Measurements from ENCODE around the gene MYMX.

MYMX gene

DNA sequence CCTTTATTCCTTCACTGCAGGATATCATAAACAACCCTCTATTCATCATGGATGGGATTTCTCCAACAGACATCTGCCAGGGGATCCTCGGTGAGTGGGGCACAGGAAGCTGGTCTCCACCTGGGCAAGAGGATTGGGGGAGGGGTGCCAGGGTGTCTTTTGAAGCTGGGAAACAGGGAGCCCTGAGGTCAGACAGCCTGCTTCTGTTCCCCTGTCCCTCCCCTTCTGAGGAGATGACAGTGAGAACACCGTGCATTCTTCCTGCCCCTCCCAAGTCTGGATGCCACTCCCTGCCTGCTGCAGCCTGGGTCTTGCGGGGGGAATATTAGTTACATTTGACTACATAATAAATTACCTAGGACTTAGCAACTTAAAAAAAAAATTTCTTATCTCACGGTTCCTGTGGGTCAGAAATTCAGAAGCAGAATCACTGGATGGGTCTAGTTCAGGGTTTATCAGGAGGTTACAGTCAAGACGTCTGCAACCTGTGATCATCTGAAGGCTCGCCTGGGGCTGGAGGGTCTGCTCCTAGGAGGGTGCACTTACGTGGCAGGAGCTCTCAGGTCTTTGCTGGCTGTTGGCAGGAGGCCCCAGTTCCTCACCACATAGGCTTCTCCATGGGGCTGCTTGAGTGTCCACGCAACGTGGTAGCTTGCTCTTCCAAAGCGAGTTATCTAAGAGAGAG is 46.7 kb upstream of the MYMX start (continued):
- no peak for TF ChIP-seq ZEB2 (tag by site-specific recombination; IDR thresholded peaks at IDR 0.05)
- TF ChIP-seq, protein P1, sequence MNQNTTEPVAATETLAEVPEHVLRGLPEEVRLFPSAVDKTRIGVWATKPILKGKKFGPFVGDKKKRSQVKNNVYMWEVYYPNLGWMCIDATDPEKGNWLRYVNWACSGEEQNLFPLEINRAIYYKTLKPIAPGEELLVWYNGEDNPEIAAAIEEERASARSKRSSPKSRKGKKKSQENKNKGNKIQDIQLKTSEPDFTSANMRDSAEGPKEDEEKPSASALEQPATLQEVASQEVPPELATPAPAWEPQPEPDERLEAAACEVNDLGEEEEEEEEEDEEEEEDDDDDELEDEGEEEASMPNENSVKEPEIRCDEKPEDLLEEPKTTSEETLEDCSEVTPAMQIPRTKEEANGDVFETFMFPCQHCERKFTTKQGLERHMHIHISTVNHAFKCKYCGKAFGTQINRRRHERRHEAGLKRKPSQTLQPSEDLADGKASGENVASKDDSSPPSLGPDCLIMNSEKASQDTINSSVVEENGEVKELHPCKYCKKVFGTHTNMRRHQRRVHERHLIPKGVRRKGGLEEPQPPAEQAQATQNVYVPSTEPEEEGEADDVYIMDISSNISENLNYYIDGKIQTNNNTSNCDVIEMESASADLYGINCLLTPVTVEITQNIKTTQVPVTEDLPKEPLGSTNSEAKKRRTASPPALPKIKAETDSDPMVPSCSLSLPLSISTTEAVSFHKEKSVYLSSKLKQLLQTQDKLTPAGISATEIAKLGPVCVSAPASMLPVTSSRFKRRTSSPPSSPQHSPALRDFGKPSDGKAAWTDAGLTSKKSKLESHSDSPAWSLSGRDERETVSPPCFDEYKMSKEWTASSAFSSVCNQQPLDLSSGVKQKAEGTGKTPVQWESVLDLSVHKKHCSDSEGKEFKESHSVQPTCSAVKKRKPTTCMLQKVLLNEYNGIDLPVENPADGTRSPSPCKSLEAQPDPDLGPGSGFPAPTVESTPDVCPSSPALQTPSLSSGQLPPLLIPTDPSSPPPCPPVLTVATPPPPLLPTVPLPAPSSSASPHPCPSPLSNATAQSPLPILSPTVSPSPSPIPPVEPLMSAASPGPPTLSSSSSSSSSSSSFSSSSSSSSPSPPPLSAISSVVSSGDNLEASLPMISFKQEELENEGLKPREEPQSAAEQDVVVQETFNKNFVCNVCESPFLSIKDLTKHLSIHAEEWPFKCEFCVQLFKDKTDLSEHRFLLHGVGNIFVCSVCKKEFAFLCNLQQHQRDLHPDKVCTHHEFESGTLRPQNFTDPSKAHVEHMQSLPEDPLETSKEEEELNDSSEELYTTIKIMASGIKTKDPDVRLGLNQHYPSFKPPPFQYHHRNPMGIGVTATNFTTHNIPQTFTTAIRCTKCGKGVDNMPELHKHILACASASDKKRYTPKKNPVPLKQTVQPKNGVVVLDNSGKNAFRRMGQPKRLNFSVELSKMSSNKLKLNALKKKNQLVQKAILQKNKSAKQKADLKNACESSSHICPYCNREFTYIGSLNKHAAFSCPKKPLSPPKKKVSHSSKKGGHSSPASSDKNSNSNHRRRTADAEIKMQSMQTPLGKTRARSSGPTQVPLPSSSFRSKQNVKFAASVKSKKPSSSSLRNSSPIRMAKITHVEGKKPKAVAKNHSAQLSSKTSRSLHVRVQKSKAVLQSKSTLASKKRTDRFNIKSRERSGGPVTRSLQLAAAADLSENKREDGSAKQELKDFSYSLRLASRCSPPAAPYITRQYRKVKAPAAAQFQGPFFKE (tag by site-specific recombination; IDR thresholded peaks at IDR 0.05; ENCODE audit: borderline replicate concordance), result no peak
- no peak for TF ChIP-seq GLI4 (tag by site-specific recombination; IDR thresholded peaks at IDR 0.05)
- no peak for TF ChIP-seq KLF10 (tag by site-specific recombination; IDR thresholded peaks at IDR 0.05)

DNA sequence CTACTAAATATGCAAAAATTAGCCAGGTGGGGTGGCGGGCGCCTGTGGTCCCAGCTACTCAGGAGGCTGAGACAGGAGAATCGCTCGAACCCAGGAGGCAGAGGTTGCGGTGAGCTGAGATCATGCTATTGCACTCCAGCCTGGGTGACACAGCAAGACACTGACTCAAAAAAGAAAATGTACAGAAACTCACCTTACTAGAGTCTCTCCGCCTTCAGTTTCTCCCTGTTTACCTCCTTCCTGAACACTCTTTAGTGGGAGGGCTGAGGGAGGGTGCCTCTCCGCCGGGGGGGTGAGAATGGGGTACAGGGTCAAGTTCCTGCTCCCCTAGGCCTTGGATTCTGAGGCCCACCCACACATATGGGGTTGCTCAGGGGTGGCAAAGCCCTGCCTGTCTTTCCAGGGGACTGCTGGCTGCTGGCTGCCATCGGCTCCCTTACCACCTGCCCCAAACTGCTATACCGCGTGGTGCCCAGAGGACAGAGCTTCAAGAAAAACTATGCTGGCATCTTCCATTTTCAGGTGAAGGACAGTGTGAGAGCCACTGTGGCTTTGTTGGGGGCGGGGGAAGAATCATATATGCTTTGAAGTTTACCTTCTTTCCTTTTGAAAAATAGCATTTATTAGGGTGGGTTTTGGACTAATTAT is 44.7 kb upstream of the MYMX start:
- Histone ChIP-seq H3K9me3 (ENCODE audit: control insufficient read depth, insufficient read depth, low read depth, low read length) (no peaks in the 10 kb centered on the region), H3K27ac (ENCODE audit: extremely low read depth, low read depth, low read length) (no peak overlapping the region), H3K36me3 (ENCODE audit: control insufficient read depth in 2 of 2, insufficient read depth in 1 of 2, low read length in 2 of 2) (no peaks in the 10 kb centered on the region), H3K4me1 (ENCODE audit: control insufficient read depth, insufficient read depth, low read length) (no peaks in the 10 kb centered on the region), H3K4me3 (ENCODE audit: low read depth, low read length) (no peak overlapping the region)
- ChIA-PET POLR2A (interaction anchor here (0.6 to 1.9 kb wide), 7 partner anchors 13 to 728 kb away, joined by 3 to 11 read pairs (median 7); partner anchors contain the start of genes HSP90AB1, SLC29A1 and SLC35B2), CTCF (interaction anchor here (0.6 to 3.3 kb wide), 44 partner anchors 9 to 980 kb away, joined by 3 to 114 read pairs (median 7); partner anchors contain the start of genes AARS2, HSP90AB1, SLC29A1 and SLC35B2)
- TF ChIP-seq BCL11B (tag by site-specific recombination; IDR thresholded peaks at IDR 0.05; ENCODE audit: low read depth) (no peak), ZNF473 (tag by site-specific recombination; IDR thresholded peaks at IDR 0.05) (no peak), IKZF3 (tag by site-specific recombination; IDR thresholded peaks at IDR 0.05) (no peak), ZNF544 (tag by site-specific recombination; IDR thresholded peaks at IDR 0.05) (no peak)
- TF ChIP-seq, protein P2, sequence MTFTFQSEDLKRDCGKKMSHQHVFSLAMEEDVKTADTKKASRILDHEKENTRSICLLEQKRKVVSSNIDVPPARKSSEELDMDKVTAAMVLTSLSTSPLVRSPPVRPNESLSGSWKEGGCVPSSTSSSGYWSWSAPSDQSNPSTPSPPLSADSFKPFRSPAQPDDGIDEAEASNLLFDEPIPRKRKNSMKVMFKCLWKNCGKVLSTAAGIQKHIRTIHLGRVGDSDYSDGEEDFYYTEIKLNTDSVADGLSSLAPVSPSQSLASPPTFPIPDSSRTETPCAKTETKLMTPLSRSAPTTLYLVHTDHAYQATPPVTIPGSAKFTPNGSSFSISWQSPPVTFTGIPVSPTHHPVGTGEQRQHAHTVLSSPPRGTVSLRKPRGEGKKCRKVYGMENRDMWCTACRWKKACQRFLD (tag by site-specific recombination; IDR thresholded peaks at IDR 0.05), result no peak
- TF ChIP-seq, protein P3, sequence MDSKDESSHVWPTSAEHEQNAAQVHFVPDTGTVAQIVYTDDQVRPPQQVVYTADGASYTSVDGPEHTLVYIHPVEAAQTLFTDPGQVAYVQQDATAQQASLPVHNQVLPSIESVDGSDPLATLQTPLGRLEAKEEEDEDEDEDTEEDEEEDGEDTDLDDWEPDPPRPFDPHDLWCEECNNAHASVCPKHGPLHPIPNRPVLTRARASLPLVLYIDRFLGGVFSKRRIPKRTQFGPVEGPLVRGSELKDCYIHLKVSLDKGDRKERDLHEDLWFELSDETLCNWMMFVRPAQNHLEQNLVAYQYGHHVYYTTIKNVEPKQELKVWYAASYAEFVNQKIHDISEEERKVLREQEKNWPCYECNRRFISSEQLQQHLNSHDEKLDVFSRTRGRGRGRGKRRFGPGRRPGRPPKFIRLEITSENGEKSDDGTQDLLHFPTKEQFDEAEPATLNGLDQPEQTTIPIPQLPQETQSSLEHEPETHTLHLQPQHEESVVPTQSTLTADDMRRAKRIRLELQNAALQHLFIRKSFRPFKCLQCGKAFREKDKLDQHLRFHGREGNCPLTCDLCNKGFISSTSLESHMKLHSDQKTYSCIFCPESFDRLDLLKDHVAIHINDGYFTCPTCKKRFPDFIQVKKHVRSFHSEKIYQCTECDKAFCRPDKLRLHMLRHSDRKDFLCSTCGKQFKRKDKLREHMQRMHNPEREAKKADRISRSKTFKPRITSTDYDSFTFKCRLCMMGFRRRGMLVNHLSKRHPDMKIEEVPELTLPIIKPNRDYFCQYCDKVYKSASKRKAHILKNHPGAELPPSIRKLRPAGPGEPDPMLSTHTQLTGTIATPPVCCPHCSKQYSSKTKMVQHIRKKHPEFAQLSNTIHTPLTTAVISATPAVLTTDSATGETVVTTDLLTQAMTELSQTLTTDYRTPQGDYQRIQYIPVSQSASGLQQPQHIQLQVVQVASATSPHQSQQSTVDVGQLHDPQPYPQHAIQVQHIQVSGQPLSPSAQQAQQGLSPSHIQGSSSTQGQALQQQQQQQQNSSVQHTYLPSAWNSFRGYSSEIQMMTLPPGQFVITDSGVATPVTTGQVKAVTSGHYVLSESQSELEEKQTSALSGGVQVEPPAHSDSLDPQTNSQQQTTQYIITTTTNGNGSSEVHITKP (tag by site-specific recombination; IDR thresholded peaks at IDR 0.05), result no peak

Measured in HEK293 (cell line).